GM12878 (cell line): ENCODE results near the gene TP53I11. TPM values are rescaled to one million over a fixed set of nuclear protein-coding genes. Genes with fewer than 3 reads are reported as not detected.

Experiments
- ATAC-seq: fragments of 200-7000 bp; cut with Tn5 transposase; 3 replicates; pipeline ENCODE4 v1.9.1; 2020; ENCODE audit warnings: mild to moderate bottlenecking, moderate library complexity
- BruUV-seq: library from RNA; stranded (reverse); fragments of 400-500 nt; replicated peaks from 2 replicates; lab custom pipeline; 2021; lab: Mats Ljungman, UMichigan
- CTCF ChIA-PET: fragments of 300-600 bp; sonication (Branson Sonifier 250); formaldehyde crosslinking; extraction: SDS; loops from one replicate; lab custom pipeline; 2021; ENCODE audit warnings: inconsistent platforms; lab: Yijun Ruan, JAX
- POLR2A ChIA-PET: fragments of 350-600 bp; formaldehyde crosslinking; extraction: SDS; loops from one replicate; lab custom pipeline; 2021; ENCODE audit warnings: inconsistent platforms; lab: Charles Lee
- RAD21 ChIA-PET: fragments of 300-600 bp; sonication (Branson Sonifier 250); formaldehyde crosslinking; loops from one replicate; lab custom pipeline; 2023; ENCODE audit warnings: antibody characterized with exemption; ENCODE audit not compliant: unreplicated experiment; lab: Charles Lee
- SMC1A ChIA-PET: fragments of 300-600 bp; sonication (Branson Sonifier 250); formaldehyde crosslinking; loops from one replicate; lab custom pipeline; 2023; ENCODE audit not compliant: unreplicated experiment, uncharacterized antibody; lab: Charles Lee
- DNase-seq: peaks from one replicate; pipeline ENCODE4 v3.0.0-alpha.2; 2011; ENCODE audit warnings: low read depth, low spot score
- FAIRE-seq: peaks from 3 replicates; lab custom pipeline; 2011; peaks lifted over from hg19 to GRCh38; lab: Jason Lieb, UNC
- H2AFZ ChIP-seq: 2 replicates; pipeline ENCODE4 v1.6.0; 2011; ENCODE audit warnings: low read depth, low read length, control low read depth; ENCODE audit not compliant: control insufficient read depth
- H3K27ac ChIP-seq: 2 replicates; pipeline ENCODE4 v1.5.1; 2011; ENCODE audit warnings: control low read depth; ENCODE audit not compliant: control insufficient read depth, insufficient read depth
- H3K27me3 ChIP-seq, 2 experiments: replicated peaks in 1 of 2; 2 replicates each; pipeline versions ENCODE4 v1.6.0 to v1.6.1; 2011; ENCODE audit warnings: low read length in 1 of 2; ENCODE audit not compliant: control insufficient read depth in 2 of 2, insufficient read depth in 2 of 2
- H3K36me3 ChIP-seq, 2 experiments: 2 replicates each; pipeline ENCODE4 v1.5.1; 2011; ENCODE audit warnings: low read length in 1 of 2; ENCODE audit not compliant: control insufficient read depth in 2 of 2, insufficient read depth in 2 of 2
- H3K4me1 ChIP-seq: 2 replicates; pipeline ENCODE4 v1.6.1; 2011; ENCODE audit warnings: mild to moderate bottlenecking, low read length, moderate library complexity, mixed read lengths; ENCODE audit not compliant: control insufficient read depth, insufficient read depth
- H3K4me2 ChIP-seq: 2 replicates; pipeline ENCODE4 v1.6.0; 2011; ENCODE audit warnings: control low read depth; ENCODE audit not compliant: control insufficient read depth, insufficient read depth
- H3K4me3 ChIP-seq: fragments of 200-600 bp; sonication (generic); 2 replicates; pipeline ENCODE4 v1.5.1; 2016
- H3K79me2 ChIP-seq: 2 replicates; pipeline ENCODE4 v1.6.0; 2011; ENCODE audit warnings: low read length; ENCODE audit not compliant: control insufficient read depth, insufficient read depth
- H3K9ac ChIP-seq: 2 replicates; pipeline ENCODE4 v1.8.0; 2011; ENCODE audit warnings: low read length, control low read depth, mixed read lengths; ENCODE audit not compliant: control insufficient read depth, insufficient read depth
- H3K9me3 ChIP-seq: replicated peaks from 3 replicates; pipeline ENCODE4 v1.5.1; 2011; ENCODE audit warnings: mild to moderate bottlenecking, low read length; ENCODE audit not compliant: control insufficient read depth, insufficient read depth
- H4K20me1 ChIP-seq: 2 replicates; pipeline ENCODE4 v1.6.0; 2011; ENCODE audit not compliant: control insufficient read depth, insufficient read depth
- ATF2 ChIP-seq: IDR thresholded peaks from 2 replicates; pipeline ENCODE4 v1.6.1; 2012; ENCODE audit warnings: low read length, inconsistent platforms
- CEBPB ChIP-seq, 2 experiments: fragments of 150-350 bp in 1 of 2; IDR thresholded peaks; 2 replicates each; pipeline ENCODE4 v1.6.1; 2012 to 2014; ENCODE audit warnings: low read depth in 2 of 2, low read length in 2 of 2, borderline replicate concordance in 1 of 2, inconsistent platforms in 1 of 2
- GATAD2B ChIP-seq: fragments of 450-650 bp; conservative IDR thresholded peaks from 2 replicates; pipeline ENCODE4 v1.6.1; 2017; ENCODE audit warnings: low read depth, mild to moderate bottlenecking, moderate library complexity
- HDAC2 ChIP-seq: fragments of 200-600 bp; sonication (generic); IDR thresholded peaks from 2 replicates; pipeline ENCODE4 v1.6.1; 2017
- HSF1 ChIP-seq: fragments of 150-350 bp; IDR thresholded peaks from 2 replicates; pipeline ENCODE4 v1.6.1; 2014; ENCODE audit warnings: mild to moderate bottlenecking, low read depth, low read length
- JUNB ChIP-seq: IDR thresholded peaks from 2 replicates; pipeline ENCODE4 v1.6.1; 2016; ENCODE audit warnings: antibody characterized with exemption, mild to moderate bottlenecking
- MYC ChIP-seq: IDR thresholded peaks from 2 replicates; pipeline ENCODE4 v1.6.1; 2011; ENCODE audit warnings: mild to moderate bottlenecking, low read length, moderate library complexity, inconsistent platforms; ENCODE audit not compliant: insufficient read depth, insufficient replicate concordance, insufficient read length, severe bottlenecking
- NR2C2 ChIP-seq: IDR thresholded peaks from 2 replicates; pipeline ENCODE4 v1.6.1; 2011; ENCODE audit warnings: borderline replicate concordance, low read depth; ENCODE audit not compliant: control insufficient read depth, insufficient read length
- RAD51 ChIP-seq: fragments of 450-650 bp; IDR thresholded peaks from 2 replicates; pipeline ENCODE4 v1.6.1; 2016; ENCODE audit warnings: moderate library complexity, mild to moderate bottlenecking, inconsistent platforms
- RB1 ChIP-seq: fragments of 450-650 bp; formaldehyde crosslinking; IDR thresholded peaks from 2 replicates; pipeline ENCODE4 v1.6.1; 2017; ENCODE audit warnings: mild to moderate bottlenecking, borderline replicate concordance
- RBBP5 ChIP-seq: fragments of 200-600 bp; sonication (generic); conservative IDR thresholded peaks from 2 replicates; pipeline ENCODE4 v1.6.1; 2016
- RELB ChIP-seq: fragments of 450-650 bp; IDR thresholded peaks from 2 replicates; pipeline ENCODE4 v1.6.1; 2017; ENCODE audit warnings: low read depth, mild to moderate bottlenecking, moderate library complexity
- RFX5 ChIP-seq: IDR thresholded peaks from 2 replicates; pipeline ENCODE4 v1.6.1; 2011; ENCODE audit warnings: low read depth, low read length, improper control_type of control experiment
- SMAD5 ChIP-seq: IDR thresholded peaks from 2 replicates; pipeline ENCODE4 v1.6.1; 2016; ENCODE audit warnings: antibody characterized with exemption, low read depth
- SP1 ChIP-seq: IDR thresholded peaks from one replicate; pipeline ENCODE4 v1.6.1; 2011; ENCODE audit warnings: low read depth, low read length
- SRF ChIP-seq, 2 experiments: IDR thresholded peaks; 2 replicates each; pipeline ENCODE4 v1.6.1; 2011; ENCODE audit warnings: low read depth in 2 of 2, low read length in 2 of 2, mild to moderate bottlenecking in 1 of 2, moderate library complexity in 1 of 2
- SUPT20H ChIP-seq: IDR thresholded peaks from 2 replicates; pipeline ENCODE4 v1.6.1; 2011; ENCODE audit warnings: low read depth, mild to moderate bottlenecking, low read length, moderate library complexity, borderline replicate concordance; ENCODE audit not compliant: control insufficient read depth
- TBL1XR1 ChIP-seq: IDR thresholded peaks from 2 replicates; pipeline ENCODE4 v1.6.1; 2012; ENCODE audit warnings: low read depth, low read length, improper control_type of control experiment
- ZNF384 ChIP-seq: IDR thresholded peaks from 2 replicates; pipeline ENCODE4 v1.6.1; 2012; ENCODE audit warnings: low read depth, mild to moderate bottlenecking, low read length, improper control_type of control experiment, borderline replicate concordance
- WGBS: methylation state at CpG from one replicate; pipeline ENCODE4 v1.1.6; 2016; ENCODE audit warnings: low lambda C conversion rate; ENCODE audit not compliant: insufficient replicate concordance, insufficient coverage; ENCODE audit errors: missing lambda C conversion rate; 5-methylcytosine and 5-hydroxymethylcytosine counted together
- in situ Hi-C: fragments of 300-500 bp; cut with MboI; formaldehyde crosslinking; loops from 9 replicates; pipeline ENCODE4 v1.14.3; 2018; ENCODE audit warnings: mixed read lengths
- intact Hi-C: fragments of 100-400 bp; cut with micrococcal nuclease; formaldehyde crosslinking; loops from one replicate; pipeline ENCODE4 v1.14.2; 2022; ENCODE audit not compliant: unreplicated experiment
- polyA plus RNA-seq, 11 experiments: library from polyadenylated mRNA; depleted of rRNA in 4 of 11; unstranded in 6 of 11; stranded (reverse) in 5 of 11; fragments of >200 nt; fragmentation: Nextera tagmentation in 4 of 11; fragmentation: Illumina TruSeq in 1 of 11; extraction: Ambion mirVana in 4 of 11; extraction: Trizol in 1 of 11; gene quantifications; 1 replicate in 1 of 11; 2 replicates in 10 of 11; pipeline versions ENCODE4 v1.2.1 to v1.2.3, GENCODE V29; 2011 to 2016; ENCODE audit warnings: inconsistent platforms in 2 of 11, missing spikeins in 2 of 11, low read depth in 1 of 11
- total RNA-seq, 4 experiments: library from RNA; depleted of rRNA in 3 of 4; stranded (reverse); fragments of >200 nt in 3 of 4; fragmentation: Illumina TruSeq in 1 of 4; extraction: Trizol in 1 of 4; gene quantifications; 2 replicates each; pipeline versions ENCODE4 v1.2.1 to v1.2.3, GENCODE V29; 2013 to 2021

Gene TP53I11
- total and polyA plus RNA-seq, 10 of the 15 experiments (the other 5 are each of a cell fraction or from before 2014, with no cell fraction given) = 0.03 to 0.28 (median 0.17) TPM; not detected in 3

- TF ChIP-seq NR2C2 (no peak), RB1 (no peak), HSF1 (no peak), JUNB (no peak), SUPT20H (no peak), RAD51 (no peak), TBL1XR1 (no peak), SRF (IDR thresholded peaks at IDR 0.05; ENCODE audit: low read depth in 2 of 2, low read length in 2 of 2) (no peak), RFX5 (no peak), HDAC2 (no peak), SMAD5 (no peak), RELB (no peak), ZNF384 (no peak), SP1 (no peak), GATAD2B (no peak), MYC (no peak), CEBPB (IDR thresholded peaks at IDR 0.05; ENCODE audit: borderline replicate concordance in 1 of 2, low read depth in 2 of 2, low read length in 2 of 2) (no peak), RBBP5 (no peak), ATF2 (no peak)
- Histone ChIP-seq H3K4me1 (no peaks in the 10 kb centered on the region), H3K9ac (no peak overlapping the region), H2AFZ (no peak overlapping the region), H3K4me3 (no peak overlapping the region), H3K36me3 (no peaks in the 10 kb centered on the region), H3K27me3 (no peaks in the 10 kb centered on the region; a peak in 1 of 4 replicates), H3K4me2 (no peak overlapping the region), H4K20me1 (no peaks in the 10 kb centered on the region), H3K79me2 (no peaks in the 10 kb centered on the region), H3K27ac (no peak overlapping the region), H3K9me3 (no peaks in the 10 kb centered on the region)
- FAIRE-seq = no peak
- SMC1A ChIA-PET = no interaction called here
- CTCF ChIA-PET = no interaction called here
- ATAC-seq = no peak
- POLR2A ChIA-PET = no interaction called here
- DNase-seq = no peak
- 16% methylated on average over 5 of the region's 5 CpGs for WGBS
- in situ Hi-C loops = no loop called here
- intact Hi-C loops = no loop called here
- BruUV-seq = no TSS peak
- RAD21 ChIA-PET = no interaction called here
Measured at GRCh38 chr11:44994753-44995152, 44.1 kb upstream of the TP53I11 start.
